GM12891 (cell line): ENCODE results near the gene MPO.

Experiments
- DNase-seq: peaks from one replicate; pipeline ENCODE4 v3.0.0; 2011; ENCODE audit warnings: low spot score; ENCODE audit not compliant: insufficient read length
- FAIRE-seq: peaks from 2 replicates; lab custom pipeline; 2011; peaks lifted over from hg19 to GRCh38; lab: Jason Lieb, UNC
- PAX5 ChIP-seq: IDR thresholded peaks from 2 replicates; pipeline ENCODE4 v1.6.1; 2011; ENCODE audit warnings: low read length, moderate library complexity, mild to moderate bottlenecking; ENCODE audit not compliant: insufficient read depth, severe bottlenecking
- POLR2A ChIP-seq: IDR thresholded peaks from 2 replicates; pipeline ENCODE4 v1.6.1; 2011; ENCODE audit warnings: low read depth, low read length, control low read depth
- POLR2AphosphoS5 ChIP-seq: IDR thresholded peaks from 2 replicates; pipeline ENCODE4 v1.6.1; 2011; ENCODE audit warnings: low read depth, low read length, control low read depth
- POU2F2 ChIP-seq: IDR thresholded peaks from 2 replicates; pipeline ENCODE4 v1.6.1; 2011; ENCODE audit warnings: low read depth, mild to moderate bottlenecking, control low read depth, low read length, moderate library complexity
- SPI1 ChIP-seq: IDR thresholded peaks from 2 replicates; pipeline ENCODE4 v1.6.1; 2011; ENCODE audit warnings: low read depth, low read length, control low read depth
- TAF1 ChIP-seq: IDR thresholded peaks from 2 replicates; pipeline ENCODE4 v1.6.1; 2011; ENCODE audit warnings: low read depth, low read length, control low read depth

Gene MPO

GRCh38 chr17:58242171-58242784 is 38.5 kb downstream of the MPO start:
- no peak for TF ChIP-seq SPI1
- TF ChIP-seq TAF1: no peak
- no peak for TF ChIP-seq POLR2A
- TF ChIP-seq POLR2AphosphoS5: no peak
- TF ChIP-seq POU2F2: no peak
- no peak for DNase-seq
- FAIRE-seq: no peak

- no peak for DNase-seq
- TF ChIP-seq PAX5 (no peak), POU2F2 (no peak), POLR2AphosphoS5 (no peak), TAF1 (no peak), POLR2A (no peak), SPI1 (no peak)
- no peak for FAIRE-seq
Observed at GRCh38 chr17:58239987-58240386, 40.7 kb downstream of the MPO start.

GRCh38 chr17:58238147-58238634 is 42.5 kb downstream of the MPO start, which contains the start of gene LPO:
Gene LPO, plus strand, starts transcription at chr17:58238584. Its CDS starts 4,396 bp downstream, at chr17:58242980.
- FAIRE-seq (no peak), DNase-seq (no peak)
- TF ChIP-seq POU2F2 (no peak), TAF1 (no peak), SPI1 (no peak), PAX5 (no peak), POLR2A (no peak), POLR2AphosphoS5 (no peak)

DNA sequence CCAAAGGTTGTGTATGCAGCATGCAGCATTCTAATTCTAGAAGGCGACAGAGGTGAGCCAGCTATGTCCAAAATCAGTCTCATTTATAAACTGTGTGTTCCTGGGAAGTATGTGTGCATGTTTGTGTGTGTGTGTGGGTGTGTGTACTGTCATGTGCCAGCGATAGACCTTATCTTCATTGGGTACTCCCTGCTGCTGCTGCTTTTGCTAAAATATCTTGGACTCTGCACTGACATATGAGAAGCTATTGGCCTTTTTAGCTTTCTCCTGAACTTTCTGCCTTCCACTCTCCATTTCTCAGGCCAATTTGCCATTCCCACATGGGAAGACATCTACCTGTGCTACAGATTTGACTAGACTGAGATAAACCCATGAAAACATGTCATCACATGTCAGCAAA is 44.3 kb downstream of the MPO start:
- FAIRE-seq (no peak), DNase-seq (no peak)
- TF ChIP-seq PAX5 (no peak), SPI1 (no peak), POLR2A (no peak), TAF1 (no peak), POU2F2 (no peak), POLR2AphosphoS5 (no peak)

DNA sequence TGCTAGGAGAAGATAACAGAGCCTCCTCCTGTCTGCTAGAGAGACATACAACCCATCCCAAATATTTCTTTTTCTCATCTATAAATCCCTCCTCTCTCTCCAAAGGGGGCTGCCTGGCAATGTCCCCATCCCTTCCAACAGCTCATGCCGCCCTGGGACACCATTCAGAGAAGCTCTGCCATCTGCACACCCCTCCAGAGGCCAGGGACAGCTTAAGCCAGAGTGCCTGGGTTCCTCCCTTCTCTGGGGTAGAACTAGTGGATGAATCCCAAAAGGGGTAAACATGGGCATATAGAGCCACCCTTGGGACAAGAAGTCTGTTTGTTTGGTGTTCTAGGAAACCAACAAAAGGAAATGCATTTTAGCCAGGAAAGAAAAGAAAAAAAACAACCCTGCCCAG is 44.9 kb downstream of the MPO start:
- DNase-seq (no peak), FAIRE-seq (no peak)
- TF ChIP-seq POU2F2: no peak
- TF ChIP-seq POLR2A: no peak
- no peak for TF ChIP-seq SPI1
- TF ChIP-seq PAX5: no peak
- no peak for TF ChIP-seq POLR2AphosphoS5
- TF ChIP-seq TAF1: no peak

GRCh38 chr17:58234512-58234911 is 46.2 kb downstream of the MPO start:
- FAIRE-seq (peak; percentile 26), DNase-seq (no peak)
- TF ChIP-seq TAF1 (no peak), POLR2A (no peak), SPI1 (no peak), POU2F2 (no peak), POLR2AphosphoS5 (no peak), PAX5 (no peak)

GRCh38 chr17:58233543-58233942 is 47.2 kb downstream of the MPO start:
- peak; percentile 99 for TF ChIP-seq SPI1
- TF ChIP-seq POU2F2: no peak
- TF ChIP-seq TAF1: no peak
- TF ChIP-seq PAX5: no peak
- TF ChIP-seq POLR2AphosphoS5: no peak
- TF ChIP-seq POLR2A: no peak
- DNase-seq (peak; percentile 38), FAIRE-seq (peak; percentile 78)

- 0 out of 2 replicates have a peak, but pooled peaks have one; percentile 23 for TF ChIP-seq POU2F2
- TF ChIP-seq POLR2A: no peak; the same call in 1 of the 2 replicates
- peak; percentile 39 for TF ChIP-seq SPI1
- peak; percentile 94 for FAIRE-seq
- DNase-seq: no peak
Observed at GRCh38 chr17:58232707-58233156, 48.0 kb downstream of the MPO start.

DNA sequence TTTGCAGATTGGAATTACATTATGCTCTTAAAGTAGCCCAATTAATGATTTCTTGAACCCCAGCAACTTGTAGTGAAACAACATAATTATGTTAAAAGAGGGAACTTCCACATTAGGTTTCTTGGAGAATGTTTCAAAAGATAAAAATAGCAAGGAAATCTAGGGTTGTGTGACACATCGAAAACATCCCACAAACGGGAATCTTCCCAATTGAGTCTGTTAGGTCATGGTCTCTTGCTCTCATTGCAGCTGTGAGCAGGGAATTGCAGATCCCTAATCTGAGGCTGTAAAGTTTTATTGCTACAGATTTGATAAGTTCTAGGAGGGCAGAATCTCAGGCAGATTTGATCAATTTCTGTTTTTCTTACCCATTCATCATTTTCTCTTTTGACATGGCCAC is 49.1 kb downstream of the MPO start:
- FAIRE-seq (no peak), DNase-seq (no peak)
- TF ChIP-seq SPI1 (no peak), POU2F2 (no peak)

GRCh38 chr17:58229881-58230280 is 50.9 kb downstream of the MPO start:
- peak; percentile 13 for FAIRE-seq
- no peak for DNase-seq
- no peak for TF ChIP-seq SPI1
- no peak for TF ChIP-seq POLR2A
- TF ChIP-seq POLR2AphosphoS5: no peak
- no peak for TF ChIP-seq TAF1
- no peak for TF ChIP-seq POU2F2
- TF ChIP-seq PAX5: no peak
